AG04449 (cell line): ENCODE results near the gene PTPRF.
A peak's percentile ranks its signal among the peaks of the same experiment; 100 is the strongest.

Experiments
- CTCF ChIA-PET: fragments of 350-600 bp; formaldehyde crosslinking; extraction: SDS; loops from one replicate; lab custom pipeline; 2021; ENCODE audit warnings: antibody characterized with exemption; lab: Yijun Ruan, JAX
- POLR2A ChIA-PET: fragments of 400-600, 350-600 bp; formaldehyde crosslinking; extraction: SDS; loops from one replicate; lab custom pipeline; 2020; ENCODE audit warnings: antibody characterized with exemption, inconsistent platforms; lab: Yijun Ruan, JAX
- DNase-seq: peaks from one replicate; pipeline ENCODE4 v3.0.0-alpha.2; 2010; ENCODE audit warnings: low read depth, low spot score
- H3K4me3 ChIP-seq: 2 replicates; pipeline ENCODE4 v1.5.1; 2011; ENCODE audit warnings: low read depth, mild to moderate bottlenecking, control low read depth, low read length
- CTCF ChIP-seq: IDR thresholded peaks from one replicate; pipeline ENCODE4 v1.5.1; 2011; ENCODE audit warnings: mild to moderate bottlenecking, moderate library complexity, low read length, control low read depth, inconsistent platforms; ENCODE audit not compliant: insufficient read depth; ENCODE audit errors: missing control alignments

PTPRF gene

DNA sequence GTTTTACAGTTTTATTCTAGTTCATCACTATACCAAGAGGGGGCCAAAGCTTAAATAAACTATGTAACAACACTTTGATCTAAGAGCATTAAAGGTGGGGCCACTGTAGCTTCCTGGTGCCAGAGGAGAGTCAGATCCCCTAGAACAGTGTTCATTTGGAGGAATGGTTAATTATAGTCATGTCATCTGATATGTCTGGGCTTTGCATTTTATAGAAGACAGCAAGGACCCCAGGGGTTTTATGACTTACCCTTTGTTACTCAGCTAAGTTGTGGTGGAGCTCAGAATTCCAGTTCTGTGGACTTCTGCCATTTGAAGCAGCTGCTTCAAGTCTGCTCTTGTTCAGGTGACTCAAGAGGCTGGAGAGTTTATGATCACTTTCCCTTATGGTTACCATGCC lies 135.9 kb downstream of the PTPRF start:
- DNase-seq, result no peak
- no peak for TF ChIP-seq CTCF
- no peak overlapping the region for H3K4me3 ChIP-seq
- POLR2A ChIA-PET, result interaction anchor here (1.0 to 1.4 kb wide), 2 partner anchors 11 to 16 kb away, joined by 3 to 12 read pairs; partner anchors contain the start of gene KDM4A
- CTCF ChIA-PET, result interaction anchor here (0.9 to 2.5 kb wide), 3 partner anchors 11 to 137 kb away, joined by 3 to 13 read pairs (median 9); no protein-coding TSS in a partner anchor

GRCh38 chr1:43668956-43669355 lies 138.3 kb downstream of the PTPRF start:
- H3K4me3 ChIP-seq, result no peak overlapping the region
- TF ChIP-seq CTCF, result no peak
- POLR2A ChIA-PET, result interaction anchor here (2.5 kb wide), 1 partner anchor 19 kb away, joined by 11 read pairs; the partner anchor contains the start of gene KDM4A
- CTCF ChIA-PET, result interaction anchor here (1.3 kb wide), 1 partner anchor 442 kb away, joined by 3 read pairs; no protein-coding TSS in a partner anchor
- peak; percentile 12 for DNase-seq

- no peak for DNase-seq
- POLR2A ChIA-PET, result interaction anchor here (2.5 kb wide), 1 partner anchor 20 kb away, joined by 11 read pairs; the partner anchor contains the start of gene KDM4A
- CTCF ChIA-PET, result interaction anchor here (1.3 to 2.4 kb wide), 3 partner anchors 116 to 443 kb away, joined by 3 to 10 read pairs (median 3); partner anchors contain the start of gene PTPRF
- no peak overlapping the region for H3K4me3 ChIP-seq
- TF ChIP-seq CTCF, result no peak
Measured at GRCh38 chr1:43669878-43670277, 139.2 kb downstream of the PTPRF start.

DNA sequence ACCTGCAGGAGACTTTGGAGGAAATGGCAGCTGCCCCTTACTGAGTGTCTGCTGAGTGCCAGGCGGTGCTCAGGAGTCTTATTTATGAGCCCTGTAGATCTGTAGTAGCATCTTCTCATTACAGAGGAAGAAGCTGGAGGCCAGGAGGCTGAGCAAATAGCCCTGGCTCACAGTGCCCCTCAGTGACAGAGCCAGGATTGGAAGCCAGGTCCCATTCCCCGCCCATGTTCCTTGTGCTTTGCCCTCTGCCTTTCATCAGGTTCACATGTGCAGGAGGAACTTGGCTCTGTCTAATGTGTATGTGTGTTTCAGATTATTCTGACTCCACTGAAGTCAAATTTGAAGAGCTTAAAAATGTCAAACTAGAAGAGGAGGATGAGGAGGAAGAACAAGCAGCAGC lies 140.5 kb downstream of the PTPRF start:
- CTCF ChIA-PET, result interaction anchor here (1.0 to 2.4 kb wide), 5 partner anchors 10 to 141 kb away, joined by 3 to 10 read pairs (median 5); partner anchors contain the start of gene PTPRF
- DNase-seq, result no peak
- H3K4me3 ChIP-seq, result no peak overlapping the region
- no peak for TF ChIP-seq CTCF
- POLR2A ChIA-PET, result interaction anchor here (0.7 to 2.9 kb wide), 2 partner anchors 11 to 21 kb away, joined by 3 to 13 read pairs; partner anchors contain the start of gene KDM4A

DNA sequence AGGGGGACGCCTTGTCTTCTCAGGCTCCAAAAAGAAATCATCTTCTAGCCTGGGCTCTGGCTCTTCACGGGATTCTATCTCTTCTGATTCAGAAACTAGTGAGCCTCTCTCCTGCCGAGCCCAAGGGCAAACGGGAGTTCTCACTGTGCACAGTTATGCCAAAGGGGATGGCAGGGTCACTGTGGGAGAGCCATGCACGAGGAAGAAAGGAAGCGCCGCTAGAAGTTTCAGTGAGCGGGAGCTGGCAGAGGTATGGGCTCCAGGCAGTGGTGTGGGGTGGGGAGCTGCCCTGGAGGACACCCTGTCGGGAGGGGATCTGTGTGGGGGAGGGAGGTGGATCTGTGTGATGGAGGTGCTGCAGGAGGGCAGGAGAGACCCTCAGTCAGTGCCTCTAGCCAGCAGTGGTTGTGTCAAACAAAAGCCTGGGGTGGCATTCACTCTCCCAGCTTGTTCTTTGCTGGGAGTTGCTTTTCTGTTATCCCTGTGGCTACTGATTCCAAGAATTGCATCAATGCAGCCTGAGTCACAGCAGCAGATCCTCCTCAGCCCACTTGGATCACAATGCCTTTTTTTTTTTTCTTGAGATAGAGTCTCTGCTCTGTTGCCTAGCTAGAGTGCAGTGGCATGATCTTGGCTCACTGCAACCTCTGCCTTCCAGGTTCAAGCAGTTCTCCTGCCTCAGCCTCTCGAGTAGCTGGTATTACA lies 141.1 kb downstream of the PTPRF start:
- peak; percentile 41 for DNase-seq
- no peak for TF ChIP-seq CTCF
- POLR2A ChIA-PET, result interaction anchor here (0.7 to 2.9 kb wide), 2 partner anchors 12 to 21 kb away, joined by 3 to 13 read pairs; partner anchors contain the start of gene KDM4A
- no peak overlapping the region for H3K4me3 ChIP-seq
- CTCF ChIA-PET, result interaction anchor here (0.6 to 2.4 kb wide), 6 partner anchors 11 to 142 kb away, joined by 3 to 10 read pairs (median 4); partner anchors contain the start of gene PTPRF

- ChIA-PET CTCF (interaction anchor here (1.0 to 1.9 kb wide), 5 partner anchors 14 to 261 kb away, joined by 3 to 8 read pairs (median 3); no protein-coding TSS in a partner anchor), POLR2A (interaction anchor here (2.9 kb wide), 1 partner anchor 23 kb away, joined by 13 read pairs; the partner anchor contains the start of gene KDM4A)
- H3K4me3 ChIP-seq, result no peak overlapping the region
- no peak for TF ChIP-seq CTCF
- no peak for DNase-seq
Measured at GRCh38 chr1:43673261-43673660, 142.6 kb downstream of the PTPRF start.
